Liver (tissue), 3 donors: ENCODE results near the gene RXRB.

Experiments used
- ATF3 ChIP-seq: IDR thresholded peaks from 2 replicates; pipeline ENCODE4 v1.6.1; 2016; ENCODE audit warnings: antibody characterized with exemption
- CTCF ChIP-seq: fragments of 150-350 bp; IDR thresholded peaks from 2 replicates; pipeline ENCODE4 v1.5.1; 2017; ENCODE audit warnings: improper control_type of control experiment, low read depth, low read length; ENCODE audit not compliant: missing input control
- EGR1 ChIP-seq, 2 donors: IDR thresholded peaks; 2 replicates each; pipeline ENCODE4 v1.6.1; 2016 to 2018; ENCODE audit warnings: antibody characterized with exemption in 2 of 2, low read depth in 2 of 2
- FOXA1 ChIP-seq: IDR thresholded peaks from 2 replicates; pipeline ENCODE4 v1.6.1; 2016; ENCODE audit warnings: antibody characterized with exemption
- GABPA ChIP-seq, 2 donors: IDR thresholded peaks in 1 of 2; conservative IDR thresholded peaks in 1 of 2; 2 replicates each; pipeline ENCODE4 v1.6.1; 2016; ENCODE audit warnings: antibody characterized with exemption in 2 of 2, mild to moderate bottlenecking in 1 of 2, moderate library complexity in 1 of 2
- JUND ChIP-seq, 2 donors: IDR thresholded peaks; 2 replicates each; pipeline ENCODE4 v1.6.1; 2016; ENCODE audit warnings: antibody characterized with exemption in 2 of 2
- MAX ChIP-seq: IDR thresholded peaks from 2 replicates; pipeline ENCODE4 v1.6.1; 2016; ENCODE audit warnings: antibody characterized with exemption
- RAD21 ChIP-seq, 2 donors: IDR thresholded peaks; 2 replicates each; pipeline ENCODE4 v1.6.1; 2016; ENCODE audit warnings: antibody characterized with exemption in 2 of 2, mild to moderate bottlenecking in 2 of 2
- REST ChIP-seq: IDR thresholded peaks from 2 replicates; pipeline ENCODE4 v1.6.1; 2016; ENCODE audit warnings: antibody characterized with exemption, mild to moderate bottlenecking
- RXRA ChIP-seq, 2 donors: IDR thresholded peaks; 2 replicates each; pipeline ENCODE4 v1.6.1; 2017 to 2018; ENCODE audit warnings: antibody characterized with exemption in 2 of 2, mild to moderate bottlenecking in 1 of 2
- SP1 ChIP-seq: IDR thresholded peaks from 2 replicates; pipeline ENCODE4 v1.6.1; 2018; ENCODE audit warnings: antibody characterized with exemption, mild to moderate bottlenecking
- TAF1 ChIP-seq: conservative IDR thresholded peaks from 2 replicates; pipeline ENCODE4 v1.6.1; 2016; ENCODE audit warnings: antibody characterized with exemption, mild to moderate bottlenecking
- YY1 ChIP-seq: IDR thresholded peaks from 2 replicates; pipeline ENCODE4 v1.6.1; 2016; ENCODE audit warnings: antibody characterized with exemption, mild to moderate bottlenecking
- ZBTB33 ChIP-seq: IDR thresholded peaks from 2 replicates; pipeline ENCODE4 v1.6.1; 2016; ENCODE audit warnings: antibody characterized with exemption
- donor health status: healthy.
- donor health status: healthy.

- no peak for TF ChIP-seq CTCF
- no peak for TF ChIP-seq RXRA (IDR thresholded peaks at IDR 0.05)
- TF ChIP-seq ZBTB33: no peak
- no peak for TF ChIP-seq MAX
- TF ChIP-seq ATF3: no peak
- no peak for TF ChIP-seq SP1
- TF ChIP-seq EGR1 (IDR thresholded peaks at IDR 0.05; ENCODE audit: low read depth in 2 of 2): no peak
- TF ChIP-seq RAD21 (IDR thresholded peaks at IDR 0.05): no peak
- no peak for TF ChIP-seq REST
- TF ChIP-seq GABPA (IDR thresholded peaks at IDR 0.05 in 1 of 2, conservative IDR thresholded peaks at IDR 0.05 in 1 of 2): no peak
- no peak for TF ChIP-seq JUND (IDR thresholded peaks at IDR 0.05)
- TF ChIP-seq YY1: no peak
- no peak for TF ChIP-seq FOXA1
- no peak for TF ChIP-seq TAF1
These were observed 28.4 kb downstream of the RXRB start for GRCh38 chr6:33171880-33172687.
